Bronchial epithelial cell (primary cell): ENCODE measurements around the gene ZNF467. TPM values are rescaled to one million over a fixed set of nuclear protein-coding genes. Genes with fewer than 3 reads are reported as not detected.

Experiments used
- DNase-seq: peaks from one replicate; pipeline ENCODE4 v3.0.0-alpha.2; 2010; ENCODE audit warnings: low read depth
- FAIRE-seq: peaks from 2 replicates; lab custom pipeline; 2011; peaks lifted over from hg19 to GRCh38; lab: Jason Lieb, UNC
- H3K27me3 ChIP-seq: 2 replicates; pipeline ENCODE4 v1.5.1; 2011; ENCODE audit warnings: low read length; ENCODE audit not compliant: control insufficient read depth, insufficient read depth
- H3K36me3 ChIP-seq: 2 replicates; pipeline ENCODE4 v1.5.1; 2011; ENCODE audit warnings: low read length; ENCODE audit not compliant: control insufficient read depth, insufficient read depth
- H3K4me3 ChIP-seq: 2 replicates; pipeline ENCODE4 v1.5.1; 2011; ENCODE audit warnings: mild to moderate bottlenecking, low read depth, low read length, control low read depth
- CTCF ChIP-seq: IDR thresholded peaks from 2 replicates; pipeline ENCODE4 v1.5.1; 2011; ENCODE audit warnings: mild to moderate bottlenecking, moderate library complexity, low read length, control low read depth, inconsistent platforms; ENCODE audit not compliant: insufficient read depth, severe bottlenecking
- total RNA-seq: library from RNA; depleted of rRNA; stranded (reverse); fragments of >200 nt; gene quantifications from 2 replicates; pipeline ENCODE4 v1.2.1, GENCODE V29; 2014

The ZNF467 gene
- total RNA-seq, 1 donor from 2014 or later = 0.26 TPM

GRCh38 chr7:149816267-149816751, 42.9 kb upstream of the ZNF467 start:
- no peak for DNase-seq
- Histone ChIP-seq H3K4me3 (no peak overlapping the region), H3K36me3 (no peaks in the 10 kb centered on the region), H3K27me3 (no peaks in the 10 kb centered on the region)
- FAIRE-seq = no peak
- TF ChIP-seq CTCF = no peak

- TF ChIP-seq CTCF = no peak
- no peaks in the 10 kb centered on the region for H3K36me3 ChIP-seq
- FAIRE-seq (no peak), DNase-seq (no peak)
- H3K27me3 ChIP-seq = no peaks in the 10 kb centered on the region
- no peak overlapping the region for H3K4me3 ChIP-seq
Observed at GRCh38 chr7:149815661-149816266, 42.4 kb upstream of the ZNF467 start.

DNA sequence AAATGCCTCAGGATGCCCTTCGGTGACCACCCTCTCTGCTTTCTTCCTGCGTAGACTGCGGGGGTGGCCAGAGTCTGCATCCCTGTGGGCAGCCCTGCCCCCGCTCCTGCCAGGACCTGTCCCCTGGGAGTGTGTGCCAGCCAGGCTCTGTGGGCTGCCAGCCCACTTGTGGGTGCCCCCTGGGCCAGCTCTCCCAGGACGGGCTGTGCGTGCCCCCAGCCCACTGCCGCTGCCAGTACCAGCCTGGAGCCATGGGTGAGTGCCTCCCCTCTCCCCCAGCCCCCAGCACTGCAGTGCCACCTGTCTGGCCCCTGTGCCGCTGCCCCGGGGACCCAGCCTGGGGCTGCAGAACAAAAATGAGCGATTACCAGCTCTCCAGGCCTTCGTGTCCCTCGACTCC, 41.7 kb upstream of the ZNF467 start:
- H3K4me3 ChIP-seq = no peak overlapping the region
- H3K36me3 ChIP-seq = no peaks in the 10 kb centered on the region
- FAIRE-seq (no peak), DNase-seq (no peak)
- H3K27me3 ChIP-seq = no peaks in the 10 kb centered on the region
- TF ChIP-seq CTCF = no peak

DNA sequence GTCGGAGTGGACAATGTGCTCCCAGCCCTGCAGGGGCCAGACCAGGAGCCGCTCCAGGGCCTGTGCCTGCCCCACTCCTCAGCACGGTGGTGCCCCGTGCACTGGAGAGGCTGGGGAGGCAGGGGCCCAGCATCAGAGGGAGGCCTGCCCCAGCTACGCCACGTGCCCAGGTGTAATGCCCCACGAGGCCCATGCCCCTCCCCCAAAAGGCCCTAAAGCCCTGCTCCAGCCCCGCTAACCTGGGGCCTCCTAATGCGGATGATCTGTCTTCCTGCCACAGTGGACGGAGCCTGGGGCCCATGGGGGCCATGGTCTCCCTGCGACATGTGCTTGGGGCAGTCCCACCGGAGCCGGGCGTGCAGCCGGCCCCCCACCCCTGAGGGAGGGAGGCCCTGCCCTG, 41.1 kb upstream of the ZNF467 start:
- Histone ChIP-seq H3K27me3 (no peaks in the 10 kb centered on the region), H3K36me3 (no peaks in the 10 kb centered on the region), H3K4me3 (no peak overlapping the region)
- no peak for FAIRE-seq
- TF ChIP-seq CTCF = no peak
- DNase-seq = no peak

DNA sequence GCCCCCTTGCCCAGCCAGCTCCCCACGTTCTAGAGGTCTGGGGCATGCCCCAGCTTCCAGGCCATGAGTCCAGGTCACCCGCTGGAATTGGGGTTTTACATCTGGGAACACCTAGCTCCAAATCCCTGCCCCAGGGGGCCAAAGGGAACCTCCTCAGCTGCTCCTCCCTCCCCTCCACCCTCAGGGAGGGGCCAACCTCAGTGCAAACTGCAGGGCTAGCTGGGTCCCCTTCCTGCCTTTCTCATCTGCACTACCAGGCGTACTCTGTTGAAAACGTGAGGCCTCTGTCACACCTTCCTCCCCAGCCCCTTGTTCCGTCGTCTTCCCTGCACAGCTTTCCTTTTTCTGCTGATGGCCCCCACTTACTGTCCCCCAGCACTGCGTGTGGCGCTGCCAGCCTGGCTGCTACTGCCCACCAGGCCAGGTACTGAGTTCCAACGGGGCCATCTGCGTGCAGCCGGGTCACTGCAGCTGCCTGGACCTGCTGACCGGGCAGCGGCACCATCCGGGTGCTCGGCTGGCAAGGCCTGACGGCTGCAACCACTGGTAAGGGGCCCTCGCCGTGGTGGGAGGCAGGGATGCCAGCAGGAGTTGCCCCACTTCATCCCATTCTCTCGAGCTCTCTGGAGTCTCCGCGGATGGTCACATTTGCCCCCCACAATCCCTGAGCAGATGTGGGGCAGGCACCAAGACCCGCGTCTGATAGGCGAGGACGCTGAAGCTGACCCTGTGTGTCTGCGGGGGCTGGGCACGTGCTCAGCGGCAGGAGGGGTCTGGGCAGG, 40.1 kb upstream of the ZNF467 start:
- H3K27me3 ChIP-seq = no peaks in the 10 kb centered on the region
- DNase-seq (no peak), FAIRE-seq (no peak)
- H3K36me3 ChIP-seq = no peaks in the 10 kb centered on the region
- H3K4me3 ChIP-seq = no peak overlapping the region
- no peak for TF ChIP-seq CTCF
